Measurements from ENCODE around the gene UST. TPM values are rescaled to one million over a fixed set of nuclear protein-coding genes. Genes with fewer than 3 reads are reported as not detected.

Gene UST
- total RNA-seq, 4 donors from 2014 or later: 4.8 to 9.0 (median 7.8) TPM

GRCh38 chr6:149080511-149080910, 333.7 kb downstream of the UST start:
- intact Hi-C loops (cut with DNase I; ENCODE audit: low total_unique reads) (loop anchor here (5.0 to 10.0 kb wide), 2 partner anchors 234 to 347 kb away; partner anchors contain the start of gene TAB2), in situ Hi-C loops (cut with MboI; ENCODE audit: low pct_ligation_motif_present in 1 of 4, low pct_unique_long_range_greater_than_20kb in 1 of 4, low sequenced_read_pairs in 3 of 4) (loop anchor here (5.0 to 25.0 kb wide), 6 partner anchors 46 to 432 kb away; no protein-coding TSS in a partner anchor)
- H3K4me1 ChIP-seq: peaks cover 4 to 32% (median 12%) of the 10 kb centered on the region in 4 donors
- 82% methylated on average over 5 of the region's 5 CpGs; no CpG with 5 or more reads in 1 of the 2 donors for WGBS, 2 donors (ENCODE audit: low coverage in 1 of 2)
- no peak for DNase-seq
- no peaks in the 10 kb centered on the region for H3K9me3 ChIP-seq
- no peak for TF ChIP-seq POLR2A (IDR thresholded peaks at IDR 0.05)
- TF ChIP-seq POLR2AphosphoS5 (IDR thresholded peaks at IDR 0.05): no peak
- no peak for TF ChIP-seq CTCF (IDR thresholded peaks at IDR 0.05)
- no peak for TF ChIP-seq EP300 (IDR thresholded peaks at IDR 0.05; ENCODE audit: low read depth)
- no peaks in the 10 kb centered on the region for H3K36me3 ChIP-seq
- no peak overlapping the region for H3K4me3 ChIP-seq
- H3K27ac ChIP-seq: peak overlapping the region; percentile 38 to 79 (median 46)
- H3K27me3 ChIP-seq: no peaks in the 10 kb centered on the region

GRCh38 chr6:149081281-149081680, 334.5 kb downstream of the UST start:
- Histone ChIP-seq H3K36me3 (no peaks in the 10 kb centered on the region), H3K27me3 (no peaks in the 10 kb centered on the region), H3K4me1 (peaks cover 4 to 28% (median 9%) of the 10 kb centered on the region in 4 donors), H3K9me3 (no peaks in the 10 kb centered on the region), H3K27ac (peak overlapping the region in 1 of 4 donors; percentile 79), H3K4me3 (no peak overlapping the region)
- DNase-seq: no peak
- TF ChIP-seq CTCF (IDR thresholded peaks at IDR 0.05): no peak
- WGBS, 2 donors (ENCODE audit: low coverage in 1 of 2): 83 to 94% methylated on average over 1 of the region's 1 CpG
- in situ Hi-C loops (cut with MboI; ENCODE audit: low pct_ligation_motif_present in 1 of 4, low pct_unique_long_range_greater_than_20kb in 1 of 4, low sequenced_read_pairs in 3 of 4): loop anchor here (5.0 to 25.0 kb wide), 6 partner anchors 46 to 431 kb away; no protein-coding TSS in a partner anchor
- intact Hi-C loops (cut with DNase I; ENCODE audit: low total_unique reads): loop anchor here (5.0 to 10.0 kb wide), 2 partner anchors 234 to 346 kb away; partner anchors contain the start of gene TAB2

GRCh38 chr6:149082320-149082719, 335.5 kb downstream of the UST start:
- in situ Hi-C loops (cut with MboI; ENCODE audit: low pct_ligation_motif_present in 1 of 4, low pct_unique_long_range_greater_than_20kb in 1 of 4, low sequenced_read_pairs in 3 of 4): loop anchor here (5.0 to 25.0 kb wide), 6 partner anchors 48 to 430 kb away; no protein-coding TSS in a partner anchor
- TF ChIP-seq POLR2AphosphoS5 (IDR thresholded peaks at IDR 0.05) (no peak), CTCF (IDR thresholded peaks at IDR 0.05) (peak; percentile 76 to 82 (median 80)), POLR2A (IDR thresholded peaks at IDR 0.05) (no peak)
- no peak overlapping the region for H3K4me3 ChIP-seq
- no peaks in the 10 kb centered on the region for H3K27me3 ChIP-seq
- peaks cover 4 to 25% (median 8%) of the 10 kb centered on the region in 4 donors for H3K4me1 ChIP-seq
- no peaks in the 10 kb centered on the region for H3K36me3 ChIP-seq
- DNase-seq: peak; percentile 87
- no peaks in the 10 kb centered on the region for H3K9me3 ChIP-seq
- intact Hi-C loops (cut with DNase I; ENCODE audit: low total_unique reads): loop anchor here (5.0 to 10.0 kb wide), 2 partner anchors 232 to 345 kb away; partner anchors contain the start of gene TAB2
- WGBS, 2 donors (ENCODE audit: low coverage in 1 of 2): 30 to 49% methylated on average over 4 to 6 of the region's 6 CpGs
- no peak overlapping the region for H3K27ac ChIP-seq

GRCh38 chr6:149084026-149084425, 337.2 kb downstream of the UST start:
- no peaks in the 10 kb centered on the region for H3K27me3 ChIP-seq
- intact Hi-C loops (cut with DNase I; ENCODE audit: low total_unique reads): loop anchor here (5.0 to 10.0 kb wide), 2 partner anchors 231 to 343 kb away; partner anchors contain the start of gene TAB2
- H3K4me1 ChIP-seq: peaks cover 4 to 25% (median 8%) of the 10 kb centered on the region in 4 donors
- H3K36me3 ChIP-seq: no peaks in the 10 kb centered on the region
- no peak for DNase-seq
- TF ChIP-seq POLR2A (IDR thresholded peaks at IDR 0.05) (no peak), POLR2AphosphoS5 (IDR thresholded peaks at IDR 0.05) (no peak), EP300 (IDR thresholded peaks at IDR 0.05; ENCODE audit: low read depth) (no peak), CTCF (IDR thresholded peaks at IDR 0.05) (no peak)
- in situ Hi-C loops (cut with MboI; ENCODE audit: low pct_ligation_motif_present in 1 of 4, low pct_unique_long_range_greater_than_20kb in 1 of 4, low sequenced_read_pairs in 3 of 4): loop anchor here (5.0 to 25.0 kb wide), 6 partner anchors 49 to 428 kb away; no protein-coding TSS in a partner anchor
- no peak overlapping the region for H3K27ac ChIP-seq
- H3K9me3 ChIP-seq: no peaks in the 10 kb centered on the region
- H3K4me3 ChIP-seq: no peak overlapping the region
